Activated B cell treated with CpG ODN at 0.5 μM for 24 hours (primary cell): Measurements from ENCODE around the gene LATS2. TPM values are rescaled to one million over a fixed set of nuclear protein-coding genes. Genes with fewer than 3 reads are reported as not detected.

Experiments used
- ATAC-seq: fragments of 200-7000 bp; cut with Tn5 transposase; one replicate; pipeline ENCODE4 v1.10.0; 2021; ENCODE audit warnings: low read depth, mild to moderate bottlenecking, moderate library complexity
- CTCF ChIA-PET: fragments of 350-600 bp; sonication (Branson Sonifier 250); formaldehyde crosslinking; loops from one replicate; lab custom pipeline; 2021; ENCODE audit warnings: antibody characterized with exemption; lab: Charles Lee
- POLR2A ChIA-PET: fragments of 350-600 bp; sonication (Branson Sonifier 250); formaldehyde crosslinking; loops from one replicate; lab custom pipeline; 2021; ENCODE audit warnings: antibody characterized with exemption; lab: Charles Lee
- DNase-seq: peaks from one replicate; pipeline ENCODE4 v3.0.0; 2022
- H3K27ac Mint-ChIP-seq: one replicate; pipeline ENCODE4 v1.8.0; 2020; ENCODE audit warnings: mixed read lengths
- H3K27me3 Mint-ChIP-seq: one replicate; pipeline ENCODE4 v1.8.0; 2021; ENCODE audit warnings: mixed read lengths
- H3K36me3 Mint-ChIP-seq: one replicate; pipeline ENCODE4 v1.8.0; 2021; ENCODE audit warnings: low read depth, mixed read lengths
- H3K4me1 Mint-ChIP-seq: one replicate; pipeline ENCODE4 v1.8.0; 2021; ENCODE audit warnings: mixed read lengths
- H3K4me3 Mint-ChIP-seq: one replicate; pipeline ENCODE4 v1.8.0; 2020; ENCODE audit warnings: mild to moderate bottlenecking, mixed read lengths
- H3K9me3 Mint-ChIP-seq: one replicate; pipeline ENCODE4 v1.8.0; 2020; ENCODE audit warnings: mixed read lengths
- CTCF ChIP-seq: fragments of 200-600 bp; IDR thresholded peaks from one replicate; pipeline ENCODE4 v1.8.0; 2022; ENCODE audit warnings: antibody characterized with exemption, mild to moderate bottlenecking
- intact Hi-C: fragments of 100-400 bp; cut with micrococcal nuclease; formaldehyde crosslinking; loops from one replicate; pipeline ENCODE4 v1.15.1; 2024
- total RNA-seq: library from RNA; stranded (reverse); gene quantifications from 2 replicates; pipeline ENCODE4 v1.2.3, GENCODE V29; 2022

The LATS2 gene
- total RNA-seq, 1 donor from 2014 or later: 1.7 TPM

- DNase-seq (peak; percentile 24), ATAC-seq (no peak)
- ChIA-PET CTCF (interaction anchor here (0.6 to 6.9 kb wide), 5 partner anchors 12 to 728 kb away, joined by 3 to 73 read pairs (median 6); no protein-coding TSS in a partner anchor), POLR2A (no interaction called here)
- intact Hi-C loops: loop anchor here (1.0 to 10.0 kb wide), 5 partner anchors 100 to 743 kb away; no protein-coding TSS in a partner anchor
- no peak for TF ChIP-seq CTCF
- Mint-ChIP-seq H3K27ac (no peak overlapping the region), H3K4me1 (no peaks in the 10 kb centered on the region), H3K4me3 (no peak overlapping the region), H3K27me3 (no peaks in the 10 kb centered on the region), H3K36me3 (no peaks in the 10 kb centered on the region), H3K9me3 (no peaks in the 10 kb centered on the region)
Measured at GRCh38 chr13:20924758-20925394, 136.5 kb downstream of the LATS2 start.

GRCh38 chr13:20923272-20923671 is 138.1 kb downstream of the LATS2 start:
- ChIA-PET POLR2A (no interaction called here), CTCF (interaction anchor here (6.9 kb wide), 1 partner anchor 429 kb away, joined by 73 read pairs; no protein-coding TSS in a partner anchor)
- Mint-ChIP-seq H3K4me1 (no peaks in the 10 kb centered on the region), H3K27me3 (no peaks in the 10 kb centered on the region), H3K9me3 (no peaks in the 10 kb centered on the region), H3K27ac (no peak overlapping the region), H3K4me3 (no peak overlapping the region), H3K36me3 (no peaks in the 10 kb centered on the region)
- no peak for ATAC-seq
- no peak for TF ChIP-seq CTCF
- intact Hi-C loops: loop anchor here (10.0 kb wide), 1 partner anchor 98 kb away; no protein-coding TSS in a partner anchor
- no peak for DNase-seq

Other genes starting within 250 kb of the LATS2 start
- gene XPO4, start 158.8 kb downstream of the LATS2 start, total RNA-seq: 25.2 and 27.4 TPM in 2 replicates
- 182 and 191 TPM in 2 replicates for gene SAP18, start 78.5 kb upstream of the LATS2 start, total RNA-seq
- gene SKA3, start 115.0 kb upstream of the LATS2 start, total RNA-seq: 0.83 and 1.7 TPM in 2 replicates
- 11.3 and 12.2 TPM in 2 replicates for gene MRPL57, start 115.1 kb upstream of the LATS2 start, total RNA-seq